GM12891 (cell line): Measurements from ENCODE around the gene PLCL1.

ENCODE experiments used
- DNase-seq: peaks from one replicate; pipeline ENCODE4 v3.0.0; 2011; ENCODE audit warnings: low spot score; ENCODE audit not compliant: insufficient read length
- FAIRE-seq: peaks from 2 replicates; lab custom pipeline; 2011; peaks lifted over from hg19 to GRCh38; lab: Jason Lieb, UNC
- PAX5 ChIP-seq: IDR thresholded peaks from 2 replicates; pipeline ENCODE4 v1.6.1; 2011; ENCODE audit warnings: low read length, moderate library complexity, mild to moderate bottlenecking; ENCODE audit not compliant: insufficient read depth, severe bottlenecking
- POLR2A ChIP-seq: IDR thresholded peaks from 2 replicates; pipeline ENCODE4 v1.6.1; 2011; ENCODE audit warnings: low read depth, low read length, control low read depth
- POLR2AphosphoS5 ChIP-seq: IDR thresholded peaks from 2 replicates; pipeline ENCODE4 v1.6.1; 2011; ENCODE audit warnings: low read depth, low read length, control low read depth
- POU2F2 ChIP-seq: IDR thresholded peaks from 2 replicates; pipeline ENCODE4 v1.6.1; 2011; ENCODE audit warnings: low read depth, mild to moderate bottlenecking, control low read depth, low read length, moderate library complexity
- SPI1 ChIP-seq: IDR thresholded peaks from 2 replicates; pipeline ENCODE4 v1.6.1; 2011; ENCODE audit warnings: low read depth, low read length, control low read depth
- TAF1 ChIP-seq: IDR thresholded peaks from 2 replicates; pipeline ENCODE4 v1.6.1; 2011; ENCODE audit warnings: low read depth, low read length, control low read depth

Gene PLCL1

DNA sequence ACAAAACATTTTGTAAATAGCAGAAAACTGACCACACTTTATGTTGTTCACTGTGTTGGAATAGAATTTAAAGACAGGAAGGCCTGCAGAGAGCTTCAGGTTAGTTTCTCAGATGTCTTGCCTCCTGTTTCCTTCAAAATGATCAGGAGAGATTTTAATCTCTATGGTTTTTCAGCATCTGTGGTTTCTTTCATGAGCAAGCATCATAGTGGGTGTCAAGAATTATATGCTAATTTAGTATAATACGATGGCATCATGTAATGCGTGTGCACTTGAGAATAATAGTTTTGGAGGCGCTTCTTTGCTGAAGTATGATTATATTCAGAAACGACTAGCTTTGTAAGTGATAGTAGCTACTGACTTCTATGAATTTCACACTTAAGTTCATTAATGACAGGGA lies 149.9 kb downstream of the PLCL1 start:
- FAIRE-seq (no peak), DNase-seq (no peak)
- TF ChIP-seq SPI1: no peak
- no peak for TF ChIP-seq TAF1
- TF ChIP-seq POLR2AphosphoS5: no peak
- TF ChIP-seq PAX5: no peak
- TF ChIP-seq POLR2A: no peak

- no peak for TF ChIP-seq TAF1
- no peak for TF ChIP-seq PAX5
- TF ChIP-seq POLR2A: no peak
- TF ChIP-seq SPI1: no peak
- no peak for TF ChIP-seq POU2F2
- no peak for TF ChIP-seq POLR2AphosphoS5
- DNase-seq: no peak
- FAIRE-seq: no peak
Observed at GRCh38 chr2:197958592-197959150, 154.3 kb downstream of the PLCL1 start.

DNA sequence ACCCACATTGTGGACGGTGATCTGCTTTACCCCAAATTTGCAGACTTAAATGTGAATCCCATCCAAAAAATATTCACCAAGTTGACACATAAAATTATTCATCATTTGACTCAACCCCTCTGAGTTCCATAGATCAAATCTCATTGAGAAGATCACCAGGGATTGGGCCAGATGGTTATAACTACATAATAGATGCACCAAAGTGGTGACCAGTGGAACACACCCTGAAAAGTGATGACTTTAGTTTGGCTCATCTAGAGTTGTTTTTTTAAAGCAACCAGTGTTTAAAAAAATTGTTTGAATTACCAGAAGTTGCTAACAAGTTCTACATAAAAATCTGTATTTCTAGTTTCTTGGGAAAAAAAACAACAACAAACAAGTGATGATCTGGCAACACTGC lies 155.0 kb downstream of the PLCL1 start:
- FAIRE-seq (no peak), DNase-seq (no peak)

DNA sequence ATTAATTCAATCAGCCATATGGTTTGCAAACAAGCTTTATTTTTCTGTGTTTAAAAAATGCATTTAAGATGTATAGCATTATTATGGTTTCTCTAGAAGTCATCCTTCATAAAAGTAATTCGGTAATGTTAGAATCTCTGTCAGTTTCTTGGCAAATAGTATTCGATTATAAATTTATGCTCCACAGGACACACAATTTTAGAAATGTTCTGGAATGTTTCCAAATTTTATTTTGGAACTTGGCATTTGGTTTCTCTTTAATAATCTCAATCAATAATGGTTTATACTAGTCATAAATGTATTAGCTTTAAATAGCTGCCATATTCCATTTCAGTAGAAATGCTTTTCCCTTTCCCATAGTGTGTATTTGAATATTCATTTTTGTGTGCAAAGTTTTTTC lies 156.4 kb downstream of the PLCL1 start:
- DNase-seq (no peak), FAIRE-seq (no peak)
- TF ChIP-seq POU2F2 (no peak), PAX5 (no peak), POLR2A (no peak), SPI1 (no peak), POLR2AphosphoS5 (no peak), TAF1 (no peak)

More for the DNA sequence above, 155.0 kb downstream of the PLCL1 start:
- no peak for TF ChIP-seq POLR2AphosphoS5
- TF ChIP-seq TAF1: no peak
- TF ChIP-seq PAX5: no peak
- no peak for TF ChIP-seq POU2F2
- no peak for TF ChIP-seq SPI1
- no peak for TF ChIP-seq POLR2A

DNA sequence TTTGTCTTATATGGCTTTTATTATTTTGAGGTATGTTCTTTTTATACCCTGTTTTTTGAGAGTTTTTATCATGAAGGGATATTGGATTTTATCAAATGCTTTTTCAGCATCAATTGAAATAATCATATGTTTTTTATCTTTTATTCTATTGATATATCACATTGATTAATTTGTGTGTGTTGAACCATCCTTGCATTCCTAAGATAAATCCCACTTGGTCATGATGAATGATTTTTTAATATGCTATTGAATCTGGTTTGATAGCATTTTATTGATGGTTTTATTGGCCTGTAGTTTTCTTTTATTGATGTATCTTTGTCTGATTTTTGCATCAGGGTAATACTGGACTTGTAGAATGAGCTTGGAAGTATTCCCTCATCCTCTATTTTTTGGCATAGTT lies 160.3 kb downstream of the PLCL1 start:
- FAIRE-seq (no peak), DNase-seq (no peak)
- TF ChIP-seq PAX5 (no peak), POLR2A (no peak), SPI1 (no peak), POLR2AphosphoS5 (no peak), POU2F2 (no peak), TAF1 (no peak)

DNA sequence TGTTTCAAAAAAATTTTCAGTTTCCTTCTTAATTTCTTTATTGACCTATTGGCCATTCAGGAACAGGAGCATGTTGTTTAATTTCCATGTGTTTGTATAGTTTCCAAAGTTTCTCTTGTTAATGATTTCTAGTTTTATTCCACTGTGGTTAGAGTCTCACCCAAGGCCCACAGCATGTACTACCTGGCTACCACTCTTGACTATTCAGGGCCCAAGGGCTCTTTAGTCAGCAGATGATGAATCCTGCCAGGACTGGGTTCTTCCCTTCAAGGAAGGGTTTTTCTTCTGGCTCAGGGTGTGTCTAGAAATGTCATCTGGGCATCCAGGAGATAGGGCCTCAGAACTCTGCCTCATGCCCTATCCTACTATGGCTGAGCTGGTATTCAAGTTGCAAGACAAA lies 161.4 kb downstream of the PLCL1 start:
- DNase-seq (no peak), FAIRE-seq (no peak)
- TF ChIP-seq POU2F2 (no peak), POLR2AphosphoS5 (no peak), POLR2A (no peak), SPI1 (no peak), PAX5 (no peak), TAF1 (no peak)

GRCh38 chr2:197969391-197969893 lies 165.0 kb downstream of the PLCL1 start:
- DNase-seq (no peak), FAIRE-seq (no peak)
- TF ChIP-seq POU2F2 (no peak), SPI1 (no peak), POLR2AphosphoS5 (no peak), TAF1 (no peak), POLR2A (no peak), PAX5 (no peak)

GRCh38 chr2:197972061-197972460 lies 167.7 kb downstream of the PLCL1 start:
- TF ChIP-seq POU2F2 (no peak), SPI1 (no peak), POLR2AphosphoS5 (no peak), PAX5 (no peak), POLR2A (no peak)
- DNase-seq (no peak), FAIRE-seq (no peak)

DNA sequence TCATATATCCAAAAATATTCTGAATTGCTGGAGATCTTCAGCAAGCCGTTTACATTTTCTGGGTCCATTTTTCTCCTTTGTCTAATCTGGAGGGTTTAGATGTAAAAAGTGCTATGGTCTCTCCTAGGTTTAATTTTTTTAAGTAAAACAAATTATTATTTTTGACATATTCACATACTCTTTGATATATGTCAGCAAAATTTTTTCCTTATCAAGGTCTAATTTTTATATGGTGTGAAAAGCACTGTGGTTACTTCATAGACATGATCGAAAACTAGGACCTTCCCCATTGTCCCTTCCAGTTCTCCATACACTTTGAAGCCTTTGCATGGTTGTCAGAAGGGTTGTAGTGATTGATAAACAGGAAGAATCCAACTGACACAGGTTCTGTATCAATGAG lies 168.2 kb downstream of the PLCL1 start:
- FAIRE-seq (no peak), DNase-seq (no peak)
- TF ChIP-seq POLR2A: no peak
- no peak for TF ChIP-seq SPI1
- no peak for TF ChIP-seq POU2F2
- TF ChIP-seq TAF1: no peak
- TF ChIP-seq PAX5: no peak
- TF ChIP-seq POLR2AphosphoS5: no peak

GRCh38 chr2:197973772-197974171 lies 169.4 kb downstream of the PLCL1 start:
- DNase-seq (no peak), FAIRE-seq (no peak)
- TF ChIP-seq PAX5: no peak
- no peak for TF ChIP-seq TAF1
- TF ChIP-seq POLR2A: no peak
- TF ChIP-seq POU2F2: no peak
- no peak for TF ChIP-seq POLR2AphosphoS5
- TF ChIP-seq SPI1: no peak

GRCh38 chr2:197975931-197976519 lies 171.6 kb downstream of the PLCL1 start:
- no peak for FAIRE-seq
- TF ChIP-seq PAX5: no peak
- no peak for TF ChIP-seq POU2F2
- TF ChIP-seq POLR2AphosphoS5: no peak
- no peak for TF ChIP-seq TAF1
- TF ChIP-seq POLR2A: no peak
- TF ChIP-seq SPI1: no peak
- DNase-seq: no peak
